ENCODE data around the gene WDFY4.

- TF ChIP-seq POLR2A (IDR thresholded peaks at IDR 0.05) = no peak
- TF ChIP-seq, protein P1, sequence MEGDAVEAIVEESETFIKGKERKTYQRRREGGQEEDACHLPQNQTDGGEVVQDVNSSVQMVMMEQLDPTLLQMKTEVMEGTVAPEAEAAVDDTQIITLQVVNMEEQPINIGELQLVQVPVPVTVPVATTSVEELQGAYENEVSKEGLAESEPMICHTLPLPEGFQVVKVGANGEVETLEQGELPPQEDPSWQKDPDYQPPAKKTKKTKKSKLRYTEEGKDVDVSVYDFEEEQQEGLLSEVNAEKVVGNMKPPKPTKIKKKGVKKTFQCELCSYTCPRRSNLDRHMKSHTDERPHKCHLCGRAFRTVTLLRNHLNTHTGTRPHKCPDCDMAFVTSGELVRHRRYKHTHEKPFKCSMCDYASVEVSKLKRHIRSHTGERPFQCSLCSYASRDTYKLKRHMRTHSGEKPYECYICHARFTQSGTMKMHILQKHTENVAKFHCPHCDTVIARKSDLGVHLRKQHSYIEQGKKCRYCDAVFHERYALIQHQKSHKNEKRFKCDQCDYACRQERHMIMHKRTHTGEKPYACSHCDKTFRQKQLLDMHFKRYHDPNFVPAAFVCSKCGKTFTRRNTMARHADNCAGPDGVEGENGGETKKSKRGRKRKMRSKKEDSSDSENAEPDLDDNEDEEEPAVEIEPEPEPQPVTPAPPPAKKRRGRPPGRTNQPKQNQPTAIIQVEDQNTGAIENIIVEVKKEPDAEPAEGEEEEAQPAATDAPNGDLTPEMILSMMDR (IDR thresholded peaks at IDR 0.05) = no peak
Observed at GRCh38 chr10:48900371-48900801, 215.7 kb downstream of the WDFY4 start.
